ENCODE measurements around the gene PDE4D.

DNA sequence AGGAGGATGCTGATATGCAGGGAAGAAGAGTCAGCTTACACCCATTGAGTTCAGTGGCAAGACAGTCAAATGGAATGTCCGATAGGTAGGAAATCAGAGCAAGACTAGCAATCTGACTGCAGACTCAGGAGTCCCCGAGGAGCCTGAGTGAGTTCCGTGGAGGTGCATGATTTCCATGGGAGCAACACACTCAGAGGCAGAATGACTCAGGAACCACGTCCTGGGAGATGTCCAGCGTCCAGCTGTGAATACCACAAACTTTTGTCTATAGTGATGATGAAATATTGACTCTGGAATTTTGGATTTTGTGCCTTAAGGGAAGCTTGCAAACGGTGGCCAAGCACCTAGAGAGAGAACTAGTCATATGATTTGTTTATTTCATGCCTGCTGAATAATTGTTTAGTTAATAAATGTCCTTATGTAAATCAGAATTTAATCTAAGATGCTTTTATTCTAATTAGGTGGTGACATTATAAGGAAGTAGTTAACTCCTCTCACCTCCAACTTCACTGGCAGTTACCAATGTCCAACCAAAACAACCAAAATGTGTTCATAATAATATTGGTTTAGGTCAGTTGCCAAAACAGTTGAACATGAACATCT lies 100.4 kb downstream of the PDE4D start:
- peak; percentile 32 for TF ChIP-seq POLR2AphosphoS5 (IDR thresholded peaks at IDR 0.05)
- TF ChIP-seq, protein P1, sequence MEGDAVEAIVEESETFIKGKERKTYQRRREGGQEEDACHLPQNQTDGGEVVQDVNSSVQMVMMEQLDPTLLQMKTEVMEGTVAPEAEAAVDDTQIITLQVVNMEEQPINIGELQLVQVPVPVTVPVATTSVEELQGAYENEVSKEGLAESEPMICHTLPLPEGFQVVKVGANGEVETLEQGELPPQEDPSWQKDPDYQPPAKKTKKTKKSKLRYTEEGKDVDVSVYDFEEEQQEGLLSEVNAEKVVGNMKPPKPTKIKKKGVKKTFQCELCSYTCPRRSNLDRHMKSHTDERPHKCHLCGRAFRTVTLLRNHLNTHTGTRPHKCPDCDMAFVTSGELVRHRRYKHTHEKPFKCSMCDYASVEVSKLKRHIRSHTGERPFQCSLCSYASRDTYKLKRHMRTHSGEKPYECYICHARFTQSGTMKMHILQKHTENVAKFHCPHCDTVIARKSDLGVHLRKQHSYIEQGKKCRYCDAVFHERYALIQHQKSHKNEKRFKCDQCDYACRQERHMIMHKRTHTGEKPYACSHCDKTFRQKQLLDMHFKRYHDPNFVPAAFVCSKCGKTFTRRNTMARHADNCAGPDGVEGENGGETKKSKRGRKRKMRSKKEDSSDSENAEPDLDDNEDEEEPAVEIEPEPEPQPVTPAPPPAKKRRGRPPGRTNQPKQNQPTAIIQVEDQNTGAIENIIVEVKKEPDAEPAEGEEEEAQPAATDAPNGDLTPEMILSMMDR (IDR thresholded peaks at IDR 0.05) = no peak
- no peak for TF ChIP-seq POLR2A (IDR thresholded peaks at IDR 0.05)
